ENCODE data around the gene SNX10.

The SNX10 gene

GRCh38 chr7:26326211-26326610 is 34.5 kb downstream of the SNX10 start:
- ChIA-PET POLR2A (no interaction called here), CTCF (interaction anchor here (1.1 kb wide), 1 partner anchor 8 kb away, joined by 3 read pairs; no protein-coding TSS in a partner anchor)
- no peak for DNase-seq (ENCODE audit: extremely low spot score)
- no peak for TF ChIP-seq CTCF (IDR thresholded peaks at IDR 0.05; ENCODE audit: control extremely low read depth, extremely low read depth, low read depth, missing control alignments)

GRCh38 chr7:26328498-26329390 is 37.1 kb downstream of the SNX10 start:
- POLR2A ChIA-PET, result no interaction called here

GRCh38 chr7:26329520-26330255 is 38.0 kb downstream of the SNX10 start:
- CTCF ChIA-PET, result interaction anchor here (1.2 to 2.6 kb wide), 6 partner anchors 8 to 435 kb away, joined by 3 to 11 read pairs (median 5); no protein-coding TSS in a partner anchor
- DNase-seq (ENCODE audit: extremely low spot score), result peak; percentile 35

More at GRCh38 chr7:26328498-26329390, 37.1 kb downstream of the SNX10 start:
- CTCF ChIA-PET, result interaction anchor here (1.2 to 2.6 kb wide), 4 partner anchors 7 to 91 kb away, joined by 3 to 11 read pairs (median 4); no protein-coding TSS in a partner anchor
- DNase-seq (ENCODE audit: extremely low spot score), result no peak
- TF ChIP-seq CTCF (IDR thresholded peaks at IDR 0.05; ENCODE audit: control extremely low read depth, extremely low read depth, low read depth, missing control alignments), result no peak

GRCh38 chr7:26331113-26331512 is 39.5 kb downstream of the SNX10 start:
- CTCF ChIA-PET, result interaction anchor here (1.0 to 2.6 kb wide), 10 partner anchors 8 to 436 kb away, joined by 3 to 9 read pairs (median 4); no protein-coding TSS in a partner anchor
- no peak for DNase-seq (ENCODE audit: extremely low spot score)
- POLR2A ChIA-PET, result no interaction called here
- TF ChIP-seq CTCF (IDR thresholded peaks at IDR 0.05; ENCODE audit: control extremely low read depth, extremely low read depth, low read depth, missing control alignments), result no peak

More at GRCh38 chr7:26329520-26330255, 38.0 kb downstream of the SNX10 start:
- TF ChIP-seq CTCF (IDR thresholded peaks at IDR 0.05; ENCODE audit: control extremely low read depth, extremely low read depth, low read depth, missing control alignments), result no peak
- POLR2A ChIA-PET, result no interaction called here

- POLR2A ChIA-PET, result no interaction called here
- no peak for DNase-seq (ENCODE audit: extremely low spot score)
- CTCF ChIA-PET, result interaction anchor here (1.0 to 2.6 kb wide), 6 partner anchors 19 to 241 kb away, joined by 3 to 9 read pairs (median 4); no protein-coding TSS in a partner anchor
- TF ChIP-seq CTCF (IDR thresholded peaks at IDR 0.05; ENCODE audit: control extremely low read depth, extremely low read depth, low read depth, missing control alignments), result no peak
Observed at GRCh38 chr7:26331789-26332188, 40.1 kb downstream of the SNX10 start.

- TF ChIP-seq CTCF (IDR thresholded peaks at IDR 0.05; ENCODE audit: control extremely low read depth, extremely low read depth, low read depth, missing control alignments), result no peak
- ChIA-PET CTCF (interaction anchor here (0.9 kb wide), 1 partner anchor 37 kb away, joined by 3 read pairs; no protein-coding TSS in a partner anchor), POLR2A (no interaction called here)
- no peak for DNase-seq (ENCODE audit: extremely low spot score)
Observed at GRCh38 chr7:26332698-26333097, 41.0 kb downstream of the SNX10 start.
